Measurements from ENCODE around the gene KDELR3.

Gene KDELR3

GRCh38 chr22:38431266-38432010 is 36.5 kb upstream of the KDELR3 start:
- Mint-ChIP-seq H3K4me3 (no peak overlapping the region), H3K4me1 (no peaks in the 10 kb centered on the region), H3K27me3 (no peaks in the 10 kb centered on the region), H3K9me3 (no peaks in the 10 kb centered on the region), H3K36me3 (no peaks in the 10 kb centered on the region), H3K27ac (no peak overlapping the region)
- no peak for DNase-seq (ENCODE audit: low spot score in 2 of 2)
- no peak for ATAC-seq (ENCODE audit: low read depth)

- Mint-ChIP-seq H3K27me3 (no peaks in the 10 kb centered on the region), H3K36me3 (no peaks in the 10 kb centered on the region), H3K4me1 (no peaks in the 10 kb centered on the region), H3K9me3 (no peaks in the 10 kb centered on the region), H3K4me3 (no peak overlapping the region), H3K27ac (no peak overlapping the region)
- ATAC-seq (ENCODE audit: low read depth) (no peak), DNase-seq (ENCODE audit: low spot score in 2 of 2) (no peak)
Measured at GRCh38 chr22:38432264-38432663, 35.6 kb upstream of the KDELR3 start.

GRCh38 chr22:38433871-38434270 is 34.0 kb upstream of the KDELR3 start:
- DNase-seq (ENCODE audit: low spot score in 2 of 2): no peak
- Mint-ChIP-seq H3K27me3 (peaks cover 5% of the 10 kb centered on the region), H3K9me3 (no peaks in the 10 kb centered on the region), H3K36me3 (no peaks in the 10 kb centered on the region), H3K4me3 (no peak overlapping the region), H3K4me1 (no peaks in the 10 kb centered on the region), H3K27ac (no peak overlapping the region)
- ATAC-seq (ENCODE audit: low read depth): no peak

GRCh38 chr22:38435010-38435409 is 32.9 kb upstream of the KDELR3 start:
- Mint-ChIP-seq H3K27me3 (peaks cover 6% of the 10 kb centered on the region), H3K4me3 (no peak overlapping the region), H3K9me3 (no peaks in the 10 kb centered on the region), H3K36me3 (no peaks in the 10 kb centered on the region), H3K4me1 (no peaks in the 10 kb centered on the region), H3K27ac (no peak overlapping the region)
- DNase-seq (ENCODE audit: low spot score in 2 of 2) (no peak), ATAC-seq (ENCODE audit: low read depth) (no peak)

- DNase-seq (ENCODE audit: low spot score in 2 of 2) (no peak), ATAC-seq (ENCODE audit: low read depth) (no peak)
- H3K4me1 Mint-ChIP-seq: peaks cover 2% of the 10 kb centered on the region
- no peaks in the 10 kb centered on the region for H3K9me3 Mint-ChIP-seq
- no peak overlapping the region for H3K27ac Mint-ChIP-seq
- peaks cover 11% of the 10 kb centered on the region for H3K27me3 Mint-ChIP-seq
- H3K36me3 Mint-ChIP-seq: no peaks in the 10 kb centered on the region
- H3K4me3 Mint-ChIP-seq: no peak overlapping the region
Measured at GRCh38 chr22:38435965-38436364, 31.9 kb upstream of the KDELR3 start.

GRCh38 chr22:38436629-38437395 is 31.1 kb upstream of the KDELR3 start:
- H3K4me3 Mint-ChIP-seq: no peak overlapping the region
- peaks cover 2% of the 10 kb centered on the region for H3K4me1 Mint-ChIP-seq
- ATAC-seq (ENCODE audit: low read depth) (no peak), DNase-seq (ENCODE audit: low spot score in 2 of 2) (no peak)
- H3K27me3 Mint-ChIP-seq: peaks cover 11% of the 10 kb centered on the region
- H3K27ac Mint-ChIP-seq: no peak overlapping the region
- no peaks in the 10 kb centered on the region for H3K36me3 Mint-ChIP-seq
- no peaks in the 10 kb centered on the region for H3K9me3 Mint-ChIP-seq

- H3K27me3 Mint-ChIP-seq: peaks cover 11% of the 10 kb centered on the region
- H3K4me3 Mint-ChIP-seq: no peak overlapping the region
- H3K9me3 Mint-ChIP-seq: no peaks in the 10 kb centered on the region
- H3K4me1 Mint-ChIP-seq: peaks cover 2% of the 10 kb centered on the region
- H3K36me3 Mint-ChIP-seq: no peaks in the 10 kb centered on the region
- DNase-seq (ENCODE audit: low spot score in 2 of 2): no peak
- no peak for ATAC-seq (ENCODE audit: low read depth)
- no peak overlapping the region for H3K27ac Mint-ChIP-seq
Measured at GRCh38 chr22:38437416-38437815, 30.5 kb upstream of the KDELR3 start.

GRCh38 chr22:38440747-38441350 is 27.0 kb upstream of the KDELR3 start:
- H3K27ac Mint-ChIP-seq: no peak overlapping the region
- H3K36me3 Mint-ChIP-seq: no peaks in the 10 kb centered on the region
- DNase-seq (ENCODE audit: low spot score in 2 of 2): no peak

GRCh38 chr22:38441620-38442287 is 26.1 kb upstream of the KDELR3 start:
- no peak for ATAC-seq (ENCODE audit: low read depth)
- H3K9me3 Mint-ChIP-seq: no peaks in the 10 kb centered on the region
- H3K4me1 Mint-ChIP-seq: peaks cover 2% of the 10 kb centered on the region
- no peak overlapping the region for H3K4me3 Mint-ChIP-seq
- H3K27me3 Mint-ChIP-seq: peaks cover 24% of the 10 kb centered on the region
- H3K36me3 Mint-ChIP-seq: no peaks in the 10 kb centered on the region
- H3K27ac Mint-ChIP-seq: no peak overlapping the region
- DNase-seq (ENCODE audit: low spot score in 2 of 2): no peak

More at GRCh38 chr22:38440747-38441350, 27.0 kb upstream of the KDELR3 start:
- no peak overlapping the region for H3K4me3 Mint-ChIP-seq
- peaks cover 22% of the 10 kb centered on the region for H3K27me3 Mint-ChIP-seq
- ATAC-seq (ENCODE audit: low read depth): no peak
- H3K4me1 Mint-ChIP-seq: peaks cover 2% of the 10 kb centered on the region
- H3K9me3 Mint-ChIP-seq: no peaks in the 10 kb centered on the region

GRCh38 chr22:38442967-38443627 is 24.8 kb upstream of the KDELR3 start:
- peaks cover 20% of the 10 kb centered on the region for H3K27me3 Mint-ChIP-seq
- ATAC-seq (ENCODE audit: low read depth) (no peak), DNase-seq (ENCODE audit: low spot score in 2 of 2) (no peak)
- H3K4me1 Mint-ChIP-seq: peaks cover 2% of the 10 kb centered on the region
- H3K4me3 Mint-ChIP-seq: no peak overlapping the region
- H3K9me3 Mint-ChIP-seq: no peaks in the 10 kb centered on the region
- no peak overlapping the region for H3K27ac Mint-ChIP-seq
- no peaks in the 10 kb centered on the region for H3K36me3 Mint-ChIP-seq

GRCh38 chr22:38443628-38444521 is 24.0 kb upstream of the KDELR3 start:
- no peak overlapping the region for H3K4me3 Mint-ChIP-seq
- no peak for ATAC-seq (ENCODE audit: low read depth)
- no peak overlapping the region for H3K27ac Mint-ChIP-seq
- no peaks in the 10 kb centered on the region for H3K9me3 Mint-ChIP-seq
- H3K27me3 Mint-ChIP-seq: peaks cover 21% of the 10 kb centered on the region
- DNase-seq (ENCODE audit: low spot score in 2 of 2): no peak
- peaks cover 2% of the 10 kb centered on the region for H3K4me1 Mint-ChIP-seq
- H3K36me3 Mint-ChIP-seq: no peaks in the 10 kb centered on the region

- H3K27ac Mint-ChIP-seq: no peak overlapping the region
- DNase-seq (ENCODE audit: low spot score in 2 of 2): no peak
- H3K4me3 Mint-ChIP-seq: no peak overlapping the region
- H3K9me3 Mint-ChIP-seq: no peaks in the 10 kb centered on the region
- peaks cover 21% of the 10 kb centered on the region for H3K27me3 Mint-ChIP-seq
- ATAC-seq (ENCODE audit: low read depth): no peak
- H3K4me1 Mint-ChIP-seq: peaks cover 2% of the 10 kb centered on the region
- H3K36me3 Mint-ChIP-seq: no peaks in the 10 kb centered on the region
Measured at GRCh38 chr22:38444783-38445182, 23.1 kb upstream of the KDELR3 start.
